K562 (cell line): ENCODE data around the gene WDR64. TPM values are rescaled to one million over a fixed set of nuclear protein-coding genes. Genes with fewer than 3 reads are reported as not detected.

ENCODE experiments used
- CHD2 ChIP-seq: IDR thresholded peaks from 2 replicates; pipeline ENCODE4 v1.6.1; 2011; ENCODE audit warnings: low read depth, low read length
- CHD7 ChIP-seq: fragments of 200-600 bp; sonication (generic); IDR thresholded peaks from one replicate; pipeline ENCODE4 v1.6.1; 2012; ENCODE audit warnings: mild to moderate bottlenecking, low read depth, low read length, inconsistent platforms
- DLX4 ChIP-seq: fragments of 250-450 bp; sonication (Bioruptor Pico); IDR thresholded peaks from 2 replicates; pipeline ENCODE4 v1.6.1; 2021; ENCODE audit warnings: mild to moderate bottlenecking
- DPF2 ChIP-seq: fragments of 450-650 bp; IDR thresholded peaks from 2 replicates; pipeline ENCODE4 v1.6.1; 2016
- ZBTB7A ChIP-seq: IDR thresholded peaks from 2 replicates; pipeline ENCODE4 v1.6.1; 2011; ENCODE audit warnings: low read depth, mild to moderate bottlenecking, low read length, moderate library complexity, borderline replicate concordance; ENCODE audit not compliant: control insufficient read depth
- ZNF24 ChIP-seq: fragments of 450-650 bp; IDR thresholded peaks from 2 replicates; pipeline ENCODE4 v1.6.1; 2016
- polyA plus RNA-seq, 8 experiments: library from polyadenylated mRNA; depleted of rRNA in 4 of 8; stranded (reverse) in 5 of 8; unstranded in 3 of 8; fragments of >200 nt; fragmentation: Nextera tagmentation in 2 of 8; fragmentation: Illumina TruSeq in 1 of 8; extraction: Ambion mirVana in 2 of 8; extraction: Trizol in 1 of 8; gene quantifications; 2 replicates each; pipeline versions ENCODE4 v1.2.1 to v1.2.3, GENCODE V29; 2011 to 2014; ENCODE audit warnings: inconsistent platforms in 1 of 8, missing spikeins in 1 of 8
- total RNA-seq, 7 experiments: library from RNA; depleted of rRNA in 6 of 7; stranded (reverse); fragments of >200 nt in 6 of 7; fragmentation: Illumina TruSeq in 2 of 7; extraction: Trizol in 2 of 7; gene quantifications; 2 replicates each; pipeline versions ENCODE4 v1.2.1 to v1.2.3, GENCODE V29; 2011 to 2021; ENCODE audit warnings: low replicate concordance in 1 of 7

Gene WDR64
- total and polyA plus RNA-seq, 9 of the 15 experiments (the other 6 are each of a cell fraction or from before 2014, with no cell fraction given), result 0.06 to 0.29 (median 0.19) TPM; not detected in 5

GRCh38 chr1:241639623-241640148 is 12.4 kb upstream of the WDR64 start (continued):
- TF ChIP-seq CHD7, result no peak
- TF ChIP-seq DLX4 (CRISPR knock-in tag), result no peak
- no peak for TF ChIP-seq CHD2
- no peak for TF ChIP-seq DPF2
- no peak for TF ChIP-seq ZNF24
- TF ChIP-seq ZBTB7A, result peak; percentile 64; the same call in 1 of the 2 replicates
